DND-41 (cell line): ENCODE results near the gene SIRT6.

Experiments
- EZH2 ChIP-seq: IDR thresholded peaks from 3 replicates; pipeline ENCODE4 v1.6.1; 2012; ENCODE audit warnings: borderline replicate concordance, low read depth, mild to moderate bottlenecking, moderate library complexity, low read length, inconsistent platforms; ENCODE audit not compliant: severe bottlenecking
- TF ChIP-seq, protein P1 (sequence below): IDR thresholded peaks from 2 replicates; pipeline ENCODE4 v1.5.1; 2012; ENCODE audit warnings: borderline replicate concordance, low read length, moderate library complexity, mild to moderate bottlenecking; ENCODE audit not compliant: poor library complexity, severe bottlenecking; ENCODE audit errors: extremely low read depth

DNA sequence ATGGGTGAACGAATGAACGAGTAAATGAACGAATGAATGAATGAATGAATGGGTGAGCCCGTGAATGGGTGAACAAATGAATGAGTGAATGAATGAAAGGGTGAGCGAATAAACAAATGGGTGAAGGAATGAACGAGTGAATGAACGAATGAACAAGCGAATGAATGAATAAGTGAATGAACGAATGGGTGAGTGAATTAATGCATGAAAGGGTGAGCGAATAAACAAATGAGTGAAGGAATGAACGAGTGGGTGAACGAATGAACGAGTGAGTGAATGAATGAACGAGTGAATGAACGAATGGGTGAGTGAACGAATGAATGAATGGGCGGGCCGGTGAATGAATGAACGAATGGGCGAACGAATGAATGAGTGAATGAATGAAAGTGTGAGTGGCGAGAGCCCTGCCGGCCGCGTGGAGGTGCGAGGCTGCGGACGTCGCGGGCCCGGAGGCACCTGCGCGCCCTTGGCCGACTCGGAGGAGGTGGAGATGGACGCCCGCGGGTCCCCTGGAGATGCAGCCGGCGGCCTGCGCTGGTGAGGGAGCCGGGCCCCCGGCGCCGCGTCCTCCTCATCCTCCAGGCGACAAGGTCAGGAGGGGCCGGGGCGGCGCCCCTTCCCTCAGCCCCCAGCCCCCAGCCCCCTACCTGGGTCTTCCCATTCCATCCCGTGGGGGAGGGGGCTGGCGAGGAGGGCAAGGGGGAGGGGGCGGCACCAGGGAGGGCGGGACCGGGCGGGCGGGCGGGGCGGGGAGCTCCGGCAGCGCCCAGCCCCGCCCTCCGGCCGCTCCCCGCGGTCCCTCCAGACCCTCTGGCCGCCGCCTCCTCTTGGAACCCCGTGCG lies 15.5 kb upstream of the SIRT6 start:
- TF ChIP-seq, protein P1, sequence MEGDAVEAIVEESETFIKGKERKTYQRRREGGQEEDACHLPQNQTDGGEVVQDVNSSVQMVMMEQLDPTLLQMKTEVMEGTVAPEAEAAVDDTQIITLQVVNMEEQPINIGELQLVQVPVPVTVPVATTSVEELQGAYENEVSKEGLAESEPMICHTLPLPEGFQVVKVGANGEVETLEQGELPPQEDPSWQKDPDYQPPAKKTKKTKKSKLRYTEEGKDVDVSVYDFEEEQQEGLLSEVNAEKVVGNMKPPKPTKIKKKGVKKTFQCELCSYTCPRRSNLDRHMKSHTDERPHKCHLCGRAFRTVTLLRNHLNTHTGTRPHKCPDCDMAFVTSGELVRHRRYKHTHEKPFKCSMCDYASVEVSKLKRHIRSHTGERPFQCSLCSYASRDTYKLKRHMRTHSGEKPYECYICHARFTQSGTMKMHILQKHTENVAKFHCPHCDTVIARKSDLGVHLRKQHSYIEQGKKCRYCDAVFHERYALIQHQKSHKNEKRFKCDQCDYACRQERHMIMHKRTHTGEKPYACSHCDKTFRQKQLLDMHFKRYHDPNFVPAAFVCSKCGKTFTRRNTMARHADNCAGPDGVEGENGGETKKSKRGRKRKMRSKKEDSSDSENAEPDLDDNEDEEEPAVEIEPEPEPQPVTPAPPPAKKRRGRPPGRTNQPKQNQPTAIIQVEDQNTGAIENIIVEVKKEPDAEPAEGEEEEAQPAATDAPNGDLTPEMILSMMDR = no peak
- no peak for TF ChIP-seq EZH2
